ENCODE results near the gene MPL.
A peak's percentile ranks its signal among the peaks of the same experiment; 100 is the strongest.

MPL gene

GRCh38 chr1:43325381-43325780, 12.2 kb upstream of the MPL start:
- no peak for DNase-seq (ENCODE audit: low read depth in 2 of 2)

DNA sequence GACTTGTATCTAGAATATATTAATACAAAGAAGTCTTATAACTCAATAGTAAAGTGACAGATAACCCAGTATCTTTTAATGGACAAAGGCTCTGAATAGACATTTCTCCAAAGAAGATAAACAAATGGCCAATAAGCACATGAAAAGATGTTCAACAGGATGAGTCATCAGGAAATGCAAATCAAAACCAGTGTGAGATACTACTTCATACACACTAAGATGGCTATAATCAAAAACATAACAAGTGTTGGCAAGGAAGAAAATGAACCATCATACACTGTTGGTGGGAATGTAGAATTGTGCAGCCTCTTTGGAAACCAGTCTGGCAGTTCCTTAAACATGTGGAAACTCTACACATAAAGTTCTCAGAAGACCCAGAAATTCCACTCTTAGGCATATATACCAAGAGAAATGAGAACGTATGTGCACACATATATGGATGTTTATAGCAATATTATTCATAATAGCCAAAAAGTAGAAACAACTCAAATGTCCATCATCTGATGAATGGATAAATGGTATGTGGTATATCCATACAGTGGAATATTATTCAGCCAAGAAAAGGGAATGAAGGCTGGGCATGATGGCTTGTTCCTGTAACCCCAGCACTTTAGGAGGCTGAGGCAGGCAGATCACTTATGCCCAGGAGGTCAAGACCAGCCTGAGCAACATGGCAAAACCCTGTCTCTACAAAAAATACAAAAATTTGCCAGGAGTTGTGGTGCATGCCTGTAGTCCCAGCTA, 9.9 kb upstream of the MPL start:
- no peak for DNase-seq (ENCODE audit: low read depth in 2 of 2)

GRCh38 chr1:43329995-43330751, 7.4 kb upstream of the MPL start:
- peak; percentile 9 to 19 for DNase-seq (ENCODE audit: low read depth in 2 of 2)

DNA sequence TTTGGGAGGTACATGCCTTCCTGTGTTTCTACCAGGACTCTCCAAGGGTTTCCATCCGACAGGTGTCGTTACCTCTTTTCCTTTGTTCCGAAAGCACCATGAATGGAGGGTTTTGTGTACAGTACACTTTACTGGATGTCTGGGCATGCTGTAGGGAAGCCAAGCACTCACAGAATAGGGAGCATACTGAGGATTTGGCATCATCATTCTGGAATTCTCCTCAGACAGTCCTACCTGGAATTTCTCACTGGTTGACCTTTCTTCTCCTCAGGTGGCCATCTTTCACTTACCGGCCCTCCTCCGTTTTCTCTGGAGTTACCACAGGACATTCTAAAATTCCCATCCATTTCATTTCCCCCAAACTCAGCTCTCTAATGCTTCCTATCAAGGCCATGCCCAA, 5.9 kb upstream of the MPL start:
- no peak for DNase-seq (ENCODE audit: low read depth in 2 of 2)

- DNase-seq (ENCODE audit: low read depth in 2 of 2) = no peak
Measured at GRCh38 chr1:43334453-43335205, 3.0 kb upstream of the MPL start.

DNA sequence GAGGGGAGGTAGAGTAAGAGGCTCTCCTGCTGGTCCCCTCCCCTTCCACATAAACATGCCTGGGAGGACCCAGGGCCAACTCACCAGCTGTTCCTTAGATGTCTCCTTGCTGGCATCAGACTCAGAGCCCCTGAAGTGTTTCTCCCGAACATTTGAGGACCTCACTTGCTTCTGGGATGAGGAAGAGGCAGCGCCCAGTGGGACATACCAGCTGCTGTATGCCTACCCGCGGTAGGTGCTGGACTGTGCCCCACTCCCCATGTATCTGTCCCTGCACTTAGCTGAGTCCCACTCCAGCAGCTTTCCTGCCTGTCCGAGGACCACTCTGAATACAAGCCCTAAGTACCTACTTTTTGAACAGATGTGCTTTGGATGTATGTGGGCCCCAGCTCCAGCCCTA, 383 bp downstream of the MPL start:
- DNase-seq (ENCODE audit: low read depth in 2 of 2) = no peak

GRCh38 chr1:43339584-43340232, 2.1 kb downstream of the MPL start:
- no peak for DNase-seq (ENCODE audit: low read depth in 2 of 2)

GRCh38 chr1:43340559-43340958, 2.9 kb downstream of the MPL start:
- no peak for DNase-seq (ENCODE audit: low read depth in 2 of 2)

DNA sequence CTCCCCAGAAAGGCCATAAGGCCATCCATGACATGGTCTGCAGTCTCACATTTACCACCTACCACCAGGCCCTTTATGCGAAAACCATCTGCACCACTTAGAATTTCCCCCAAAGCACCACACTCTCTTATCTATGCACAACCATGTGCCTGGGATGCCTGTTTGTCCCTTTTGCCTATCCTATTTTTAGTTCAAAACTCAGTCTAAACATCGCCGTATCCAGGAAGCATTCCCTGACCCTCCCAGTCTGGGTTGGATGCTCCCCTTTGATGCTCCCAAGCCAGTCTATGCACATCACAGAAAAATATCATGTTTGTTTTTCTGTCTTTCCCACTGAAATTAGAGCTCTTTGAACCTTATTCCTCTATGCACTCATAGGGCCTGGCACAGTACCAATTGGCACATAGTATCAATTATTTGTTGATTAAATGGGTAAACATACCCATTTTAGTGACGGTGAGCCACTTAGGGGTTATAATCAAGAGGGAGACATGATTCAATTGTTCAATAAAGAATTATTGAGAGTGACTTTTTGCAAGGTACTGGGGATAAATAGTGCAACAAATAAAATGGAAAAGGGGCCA, 6.7 kb downstream of the MPL start:
- DNase-seq (ENCODE audit: low read depth in 2 of 2) = no peak

DNA sequence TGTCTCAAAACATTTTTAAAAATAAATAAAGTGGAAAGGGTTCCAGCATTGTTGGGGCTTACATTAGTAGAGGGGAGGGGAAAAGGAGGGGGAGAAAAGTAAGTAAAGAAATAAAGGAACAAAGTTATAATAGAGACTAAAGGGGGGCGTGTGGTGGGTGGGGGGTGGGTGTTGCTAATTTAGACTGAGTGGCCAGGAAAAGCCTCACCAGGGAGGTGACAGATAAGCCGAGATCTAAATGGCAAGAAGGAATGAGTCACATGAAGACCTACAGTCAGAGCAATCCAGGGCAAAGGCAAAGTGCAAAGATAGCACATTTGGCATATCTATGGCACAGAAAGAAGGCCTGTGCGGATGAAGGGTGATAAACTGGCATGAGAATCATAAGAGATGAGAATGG, 7.5 kb downstream of the MPL start:
- no peak for DNase-seq (ENCODE audit: low read depth in 2 of 2)

DNA sequence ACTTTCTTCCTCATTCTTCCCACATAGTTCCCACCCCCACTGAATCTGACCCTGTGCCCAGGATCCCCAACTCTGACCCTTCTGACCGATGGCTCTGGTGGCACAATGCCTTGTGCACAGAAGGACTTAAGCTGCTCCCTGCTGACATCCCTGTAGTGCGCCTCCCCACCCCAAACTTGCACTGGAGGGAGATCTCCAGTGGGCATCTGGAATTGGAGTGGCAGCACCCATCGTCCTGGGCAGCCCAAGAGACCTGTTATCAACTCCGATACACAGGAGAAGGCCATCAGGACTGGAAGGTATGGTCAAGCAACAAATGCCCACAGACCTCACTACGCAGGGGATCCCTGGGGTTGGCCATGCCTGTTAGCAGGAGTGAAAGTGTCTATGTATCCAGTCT, 9.0 kb downstream of the MPL start:
- DNase-seq (ENCODE audit: low read depth in 2 of 2) = no peak

GRCh38 chr1:43348343-43348808, 10.8 kb downstream of the MPL start:
- no peak for DNase-seq (ENCODE audit: low read depth in 2 of 2)

DNA sequence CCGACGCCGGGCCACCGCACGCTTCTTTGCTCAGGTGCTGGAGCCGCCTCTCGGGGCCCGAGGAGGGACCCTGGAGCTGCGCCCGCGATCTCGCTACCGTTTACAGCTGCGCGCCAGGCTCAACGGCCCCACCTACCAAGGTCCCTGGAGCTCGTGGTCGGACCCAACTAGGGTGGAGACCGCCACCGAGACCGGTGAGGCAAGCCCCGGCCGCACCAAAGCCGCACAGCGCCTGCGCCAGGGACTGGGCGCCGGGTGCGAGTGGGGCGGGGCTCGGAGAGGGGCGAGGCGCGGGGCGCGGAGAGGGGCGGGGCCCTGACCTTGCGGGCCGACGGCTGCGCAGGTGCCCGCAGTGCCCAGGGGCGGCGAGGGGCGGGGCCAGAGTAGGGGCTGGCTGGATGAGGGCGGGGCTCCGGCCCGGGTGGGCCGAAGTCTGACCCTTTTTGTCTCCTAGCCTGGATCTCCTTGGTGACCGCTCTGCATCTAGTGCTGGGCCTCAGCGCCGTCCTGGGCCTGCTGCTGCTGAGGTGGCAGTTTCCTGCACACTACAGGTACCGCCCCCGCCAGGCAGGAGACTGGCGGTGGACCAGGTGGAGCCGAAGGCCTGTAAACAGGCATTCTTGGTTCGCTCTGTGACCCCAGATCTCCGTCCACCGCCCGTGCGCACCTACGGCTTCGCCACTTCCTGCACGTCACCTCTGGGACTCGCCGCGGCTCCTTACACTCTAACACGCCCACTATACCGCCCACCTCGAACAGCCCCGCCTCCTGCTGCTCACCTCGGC, 11.4 kb downstream of the MPL start:
- DNase-seq (ENCODE audit: low read depth in 2 of 2) = peak in 1 of 2 donors; percentile 50

- DNase-seq (ENCODE audit: low read depth in 2 of 2) = no peak
Measured at GRCh38 chr1:43349594-43350306, 12.1 kb downstream of the MPL start.

DNA sequence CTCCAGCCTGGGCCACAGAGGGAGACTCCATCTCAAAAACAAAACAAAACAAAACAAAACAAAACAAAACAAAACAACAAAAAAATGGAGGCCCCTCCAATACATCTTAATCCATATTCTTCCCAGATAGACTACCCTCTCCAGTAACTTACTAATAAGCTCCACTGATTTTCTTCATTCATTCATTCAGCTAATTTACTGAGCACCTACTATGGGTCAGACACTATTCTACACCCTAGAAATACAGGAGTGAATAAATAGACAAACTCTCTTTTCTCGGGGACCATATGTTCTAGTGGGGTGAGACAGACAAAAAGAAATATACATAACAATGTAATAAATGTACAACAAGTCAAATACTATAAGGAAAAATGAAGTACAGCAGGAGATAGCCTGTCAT, 13.4 kb downstream of the MPL start:
- DNase-seq (ENCODE audit: low read depth in 2 of 2) = no peak

GRCh38 chr1:43351421-43352350, 14.1 kb downstream of the MPL start:
- no peak for DNase-seq (ENCODE audit: low read depth in 2 of 2)

DNA sequence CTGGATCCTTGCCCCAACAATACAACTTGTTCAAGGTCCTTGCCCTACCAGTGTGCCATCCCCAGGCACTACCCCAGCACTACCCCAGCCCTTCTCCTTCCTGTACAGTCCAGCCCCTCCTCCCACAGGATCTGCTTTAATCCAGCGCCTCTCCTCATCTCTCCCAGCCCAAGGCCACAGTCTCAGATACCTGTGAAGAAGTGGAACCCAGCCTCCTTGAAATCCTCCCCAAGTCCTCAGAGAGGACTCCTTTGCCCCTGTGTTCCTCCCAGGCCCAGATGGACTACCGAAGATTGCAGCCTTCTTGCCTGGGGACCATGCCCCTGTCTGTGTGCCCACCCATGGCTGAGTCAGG, 14.7 kb downstream of the MPL start:
- no peak for DNase-seq (ENCODE audit: low read depth in 2 of 2)

GRCh38 chr1:43352881-43353280, 15.3 kb downstream of the MPL start:
- no peak for DNase-seq (ENCODE audit: low read depth in 2 of 2)

- no peak for DNase-seq (ENCODE audit: low read depth in 2 of 2)
Measured at GRCh38 chr1:43354471-43354870, 16.9 kb downstream of the MPL start.

Data from stimulated activated CD8-positive, alpha-beta memory T cell treated with anti-CD3 and anti-CD28 coated beads, Interleukin-7, amount 100 ng/mL, for 4 hours (primary cell).